Activated T-cell treated with anti-CD3 and anti-CD28 coated beads for 48 hours (primary cell): Measurements from ENCODE around the gene STARD3.
A peak's percentile ranks its signal among the peaks of the same experiment; 100 is the strongest.

Experiments
- DNase-seq: peaks from one replicate; pipeline ENCODE4 v3.0.0-alpha.2; 2020; ENCODE audit warnings: low read depth

STARD3 gene

DNA sequence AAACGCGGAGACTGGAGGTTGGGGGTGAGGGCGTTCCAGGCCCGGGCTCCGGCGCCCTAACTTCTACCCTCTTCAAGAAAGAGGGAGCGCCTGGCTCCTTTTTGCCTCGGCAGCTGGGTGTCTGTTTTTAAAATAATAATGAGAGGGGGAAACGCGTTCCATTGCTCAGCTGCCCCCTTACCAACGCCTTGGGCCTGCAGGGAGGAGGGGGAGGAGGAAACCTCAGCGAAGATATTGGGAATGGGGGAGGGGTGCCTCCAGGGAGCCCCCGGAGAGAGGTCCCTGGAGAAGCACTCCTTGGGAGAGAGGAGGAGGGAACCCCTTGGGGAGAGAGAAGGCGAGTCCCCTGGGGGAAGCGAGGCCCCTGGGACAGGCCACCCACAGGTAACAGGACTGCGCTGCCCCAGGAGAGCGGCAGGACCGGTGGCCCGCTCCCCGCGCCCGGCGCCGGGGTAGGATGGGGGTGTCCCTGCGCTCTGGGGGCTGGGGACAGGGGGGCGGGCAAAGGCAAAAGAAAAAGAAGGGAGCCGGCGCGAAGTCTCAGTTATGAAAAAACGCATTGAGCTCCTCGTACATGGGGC, 31.9 kb upstream of the STARD3 start:
- DNase-seq, result no peak

DNA sequence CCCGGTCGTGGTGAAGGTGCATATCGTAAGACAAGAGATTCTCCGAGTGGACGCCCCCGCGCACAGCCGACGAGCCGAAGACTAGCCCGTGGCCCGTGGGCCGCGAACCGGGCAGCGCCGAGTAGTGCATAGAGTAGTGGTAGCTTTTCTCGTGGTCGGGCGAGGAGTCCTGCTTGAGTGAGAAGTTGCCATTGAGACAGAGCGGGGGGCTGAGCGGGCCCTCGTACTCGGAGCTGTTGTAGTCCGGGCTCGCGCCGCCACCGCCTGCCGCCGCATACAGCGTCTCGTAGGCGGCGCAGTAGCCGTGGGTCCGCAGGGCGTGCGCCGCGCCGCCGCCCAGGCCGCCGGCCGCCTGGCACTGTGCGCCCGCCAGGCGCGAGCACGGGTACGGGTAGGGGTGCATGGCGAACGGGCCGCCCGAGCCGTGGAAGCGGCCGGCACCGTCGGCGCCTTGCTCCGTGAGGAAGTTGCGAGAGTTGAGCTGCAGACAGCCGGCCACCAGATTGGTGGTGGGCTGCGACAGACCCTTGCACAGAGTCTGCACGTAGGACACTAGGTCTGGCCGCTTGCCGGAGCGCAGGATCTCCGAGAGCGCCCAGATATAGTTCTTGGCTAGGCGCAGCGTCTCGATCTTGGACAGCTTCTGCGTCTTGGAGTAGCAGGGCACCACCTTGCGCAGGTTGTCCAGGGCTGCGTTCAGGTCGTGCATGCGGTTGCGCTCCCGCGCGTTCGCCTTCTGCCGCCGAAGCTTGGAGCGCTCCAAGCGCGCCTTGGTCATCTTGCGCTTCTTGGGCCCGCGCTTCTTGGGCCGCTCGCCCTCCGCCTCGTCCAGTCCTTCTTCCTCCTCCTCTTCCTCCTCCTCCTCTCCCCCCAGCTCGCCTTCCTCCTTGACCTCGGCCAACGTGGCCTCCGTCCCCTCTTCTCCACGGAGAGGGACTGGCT, 31.2 kb upstream of the STARD3 start:
- DNase-seq, result no peak

DNA sequence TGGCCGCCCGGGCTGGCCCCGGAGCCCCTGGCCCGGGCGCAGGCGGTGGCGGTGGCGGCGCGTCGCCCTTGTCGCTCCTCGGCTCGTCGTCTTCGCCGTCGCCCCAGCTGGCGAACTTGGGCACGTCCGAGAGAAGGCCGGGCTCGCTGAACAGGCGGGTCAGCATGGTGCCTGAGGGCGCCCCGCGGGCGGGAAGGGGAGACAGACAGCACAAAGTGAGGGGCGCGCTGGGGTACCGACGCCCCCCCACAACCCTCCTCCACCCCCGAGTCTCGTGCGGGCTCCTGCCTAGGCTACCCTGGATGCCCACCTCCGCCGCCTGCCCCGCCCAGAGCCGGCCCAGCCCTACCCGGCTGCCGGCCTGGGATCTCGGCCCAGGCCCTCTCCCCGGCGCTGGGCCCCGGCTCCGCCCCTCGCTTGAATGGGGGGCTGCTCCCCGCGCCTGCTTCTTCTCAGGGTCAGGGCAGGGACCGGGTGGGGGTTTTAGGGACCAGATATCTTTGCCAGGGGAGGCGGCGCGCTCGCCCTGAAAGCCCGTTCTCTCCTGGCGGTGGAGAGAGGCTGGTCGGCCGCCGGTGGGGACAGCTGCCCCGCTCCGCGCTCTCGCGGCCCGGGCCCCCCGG, 30.4 kb upstream of the STARD3 start:
- no peak for DNase-seq

DNA sequence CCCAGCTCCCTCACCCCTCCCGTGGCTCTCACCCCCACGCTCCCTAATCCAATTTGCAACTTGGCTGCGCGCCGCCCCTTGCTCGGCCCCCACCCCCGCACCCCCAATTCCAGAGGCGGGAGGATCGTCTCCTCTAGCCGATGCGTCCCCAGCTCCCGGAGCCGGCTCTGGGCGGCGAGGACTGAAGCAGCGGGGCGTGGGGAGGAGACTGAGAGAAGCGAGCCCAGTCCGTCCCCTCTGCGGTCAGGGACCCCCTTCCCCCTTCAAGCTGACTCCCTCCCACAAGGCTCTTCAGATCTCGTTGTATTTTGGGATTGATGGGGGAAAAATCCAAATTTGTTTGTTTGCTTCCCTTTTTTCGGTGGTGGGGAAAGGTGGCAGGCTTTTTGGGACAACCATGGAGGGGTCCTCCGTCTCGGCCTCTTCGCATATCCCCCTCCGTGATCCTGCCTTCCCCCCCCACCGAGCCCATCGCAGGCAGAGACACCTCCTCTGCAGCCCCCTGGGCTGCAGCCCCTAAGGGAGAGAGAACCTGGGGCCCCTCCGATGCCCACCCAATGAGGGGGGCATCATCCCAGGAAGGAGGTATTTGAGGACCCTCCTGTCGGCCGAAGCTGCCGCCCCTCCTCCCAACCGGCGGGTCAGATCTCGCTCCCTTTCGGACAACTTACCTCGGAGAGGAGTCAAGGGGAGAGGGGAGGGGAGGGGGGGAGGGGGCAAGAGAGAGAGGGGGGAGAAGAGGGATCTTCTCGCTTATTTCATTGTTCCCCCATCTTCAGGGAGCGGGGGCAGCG, 29.7 kb upstream of the STARD3 start:
- DNase-seq, result no peak

DNA sequence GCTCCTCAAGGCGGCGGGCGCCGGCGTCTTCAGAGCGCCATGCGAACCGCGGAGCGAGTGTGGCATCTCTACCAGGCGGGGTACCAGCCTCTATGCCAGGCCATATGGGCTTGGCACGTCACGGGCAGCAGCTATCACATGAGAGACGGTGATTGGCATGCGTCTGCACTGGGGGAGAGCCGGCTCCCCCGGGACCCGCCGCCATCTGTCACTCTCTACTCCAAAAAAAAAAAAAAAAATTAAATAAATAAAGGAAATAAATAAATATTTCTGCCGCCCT, 29.2 kb upstream of the STARD3 start, which contains the start of gene NEUROD2:
Gene NEUROD2, minus strand, starts transcription at position 70 of the 280 bp plus-strand sequence. CDS start 1,321 bp downstream, outside the sequence.
- no peak for DNase-seq

DNA sequence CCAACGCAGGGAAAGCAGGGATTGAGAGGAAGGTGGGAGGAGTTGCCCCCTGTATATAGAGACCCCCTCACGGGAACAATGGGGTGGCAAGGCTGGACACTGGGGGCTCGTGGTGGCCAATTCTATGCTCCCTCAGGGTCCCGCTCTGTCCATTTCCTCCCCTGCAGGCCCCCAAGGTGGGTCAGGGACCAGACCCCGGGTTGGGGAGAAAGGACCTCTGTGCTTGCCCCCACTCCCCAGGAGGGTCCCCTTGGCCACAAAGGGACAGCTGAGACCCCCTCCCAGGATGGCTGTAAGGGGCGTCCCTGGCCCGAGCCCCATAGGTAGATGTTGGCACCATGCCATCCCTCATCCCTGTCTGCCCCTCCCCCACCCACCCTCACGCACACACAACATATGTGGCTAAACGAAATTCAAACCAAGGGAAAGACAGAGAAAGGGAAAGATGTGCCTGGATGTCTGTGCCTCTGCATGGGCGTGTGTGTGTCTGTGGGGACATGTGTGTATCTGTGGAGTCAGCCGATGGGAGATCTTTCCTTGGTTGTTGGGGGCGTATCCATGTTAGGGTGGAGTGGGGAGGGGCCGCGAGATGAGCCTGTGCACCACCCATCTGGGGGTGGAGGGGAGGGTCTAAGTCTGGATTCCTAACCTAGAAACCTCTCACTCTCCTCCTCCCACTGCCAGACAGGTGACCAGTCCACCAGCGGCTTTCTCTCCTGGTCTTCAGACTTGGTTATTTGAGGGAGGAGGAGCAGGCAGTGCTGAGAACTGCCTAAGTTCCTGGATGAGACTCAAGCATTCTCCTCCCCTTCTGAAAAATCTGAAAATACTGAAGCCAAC, 28.6 kb upstream of the STARD3 start:
- no peak for DNase-seq

DNA sequence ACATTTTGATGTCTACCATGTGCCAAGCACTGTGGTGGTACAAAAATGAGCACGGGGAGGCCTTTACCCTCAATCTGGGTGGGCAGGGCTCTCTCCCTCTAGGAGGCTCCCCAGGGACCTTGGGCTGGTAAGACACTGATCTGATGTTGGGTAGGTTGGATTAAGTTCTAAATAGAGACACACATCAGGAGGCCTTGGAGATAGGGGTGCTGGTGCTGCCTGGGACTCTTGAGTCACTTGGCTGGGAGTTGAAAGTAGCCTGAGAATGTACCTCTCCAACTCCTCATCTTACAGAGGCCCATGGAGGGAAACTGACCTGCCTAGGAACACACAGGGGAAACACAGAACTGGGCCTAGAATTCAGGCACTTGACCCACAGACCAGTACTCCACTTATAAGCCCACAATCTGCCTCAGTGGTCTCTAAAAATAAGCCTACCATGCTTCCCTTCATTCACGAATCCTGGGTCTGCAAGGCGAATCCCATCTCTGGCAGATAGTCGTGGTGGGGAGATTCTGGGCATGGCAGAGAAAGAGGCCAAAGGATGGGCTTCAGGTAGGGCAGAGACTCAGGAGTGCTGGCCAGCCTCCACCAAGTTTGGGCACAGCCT, 27.4 kb upstream of the STARD3 start:
- DNase-seq, result no peak

DNA sequence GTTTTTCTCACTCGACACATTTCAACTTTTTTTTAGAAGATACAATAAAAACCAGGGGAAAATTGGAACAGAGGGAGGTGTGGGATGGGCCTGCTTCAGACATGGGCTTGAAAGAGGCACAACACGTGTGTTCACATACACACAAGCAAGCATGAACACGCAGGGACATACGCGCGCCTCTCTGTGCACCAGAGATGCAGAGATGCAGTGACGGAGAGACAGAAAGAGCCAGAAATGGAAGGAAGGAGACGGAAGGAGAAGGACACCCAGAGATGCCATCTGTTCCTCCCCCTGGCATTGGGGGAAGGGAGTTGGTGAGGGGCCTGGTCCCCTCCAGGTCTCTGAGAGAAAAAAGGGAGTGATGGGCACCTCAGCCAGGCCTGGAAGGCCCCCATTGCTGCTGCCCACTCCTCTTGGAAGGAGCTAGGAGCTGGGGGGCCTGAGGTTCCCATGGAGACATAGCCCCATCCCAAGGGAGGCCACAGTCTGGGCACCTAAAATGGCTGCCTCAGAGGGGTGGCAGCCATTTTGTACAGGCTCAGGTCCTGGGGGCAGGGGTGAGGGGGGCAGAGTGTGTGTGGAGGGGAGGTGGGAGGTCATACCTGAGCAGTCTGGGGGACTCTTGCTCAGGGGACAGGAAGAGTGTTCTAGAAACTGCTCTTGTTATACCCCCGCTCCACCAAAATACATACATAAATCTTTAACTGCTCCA, 25.4 kb upstream of the STARD3 start:
- DNase-seq, result no peak

DNA sequence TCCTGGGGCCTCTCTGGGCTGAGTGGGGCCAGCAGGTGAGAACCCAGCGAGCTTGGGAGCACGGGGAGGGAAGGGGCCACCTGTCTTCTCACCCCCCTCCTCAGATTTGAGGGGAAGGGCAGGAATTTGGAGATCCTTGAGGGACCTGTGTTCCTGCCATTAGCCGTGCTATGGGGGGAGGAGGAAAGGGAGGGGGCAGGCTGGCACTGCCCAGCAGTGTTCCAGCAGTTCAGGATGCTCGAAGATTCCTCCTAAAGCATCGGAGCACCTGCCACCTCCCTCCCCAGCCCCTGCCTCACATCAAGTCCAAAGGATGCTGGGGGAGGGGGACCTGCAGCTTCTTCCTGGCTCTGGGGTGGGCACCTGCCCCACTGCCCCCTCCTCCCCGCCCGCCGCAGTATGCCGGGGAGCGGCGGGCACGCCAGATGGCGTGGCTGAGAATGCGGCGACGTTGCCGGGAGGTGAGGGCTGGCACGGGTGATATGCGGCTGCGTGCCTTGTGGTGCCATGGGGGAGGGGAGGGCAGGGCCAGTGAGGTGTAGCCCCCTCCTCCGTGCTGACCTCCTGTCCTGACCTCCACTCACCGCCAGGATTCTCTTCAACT, 24.6 kb upstream of the STARD3 start:
- no peak for DNase-seq

DNA sequence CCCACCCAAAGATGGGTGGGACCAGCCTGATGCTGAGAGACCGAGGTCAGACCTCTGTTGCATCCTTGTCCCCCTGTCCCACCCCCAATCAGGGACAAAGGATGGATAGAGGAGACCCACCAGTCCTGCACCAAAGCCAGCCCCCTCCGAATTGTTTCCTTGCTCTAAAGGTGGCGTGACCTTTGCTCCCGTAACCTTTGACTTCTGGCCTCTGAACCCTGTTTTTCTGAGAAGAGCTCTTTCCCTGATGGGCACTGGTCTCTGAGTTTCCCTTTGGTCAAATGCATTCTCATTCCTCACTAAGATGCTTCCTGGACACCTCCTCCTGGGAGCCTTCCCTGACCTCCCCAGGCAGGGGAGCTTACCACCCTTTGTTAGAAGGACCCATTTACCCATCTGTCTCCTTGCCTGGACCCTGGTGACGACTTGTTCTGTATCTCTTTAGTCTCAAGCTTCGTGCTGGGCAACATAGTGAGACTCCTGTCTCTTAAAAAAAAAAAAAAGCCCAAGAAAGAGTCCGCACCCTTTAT, 23.9 kb upstream of the STARD3 start:
- DNase-seq, result no peak

DNA sequence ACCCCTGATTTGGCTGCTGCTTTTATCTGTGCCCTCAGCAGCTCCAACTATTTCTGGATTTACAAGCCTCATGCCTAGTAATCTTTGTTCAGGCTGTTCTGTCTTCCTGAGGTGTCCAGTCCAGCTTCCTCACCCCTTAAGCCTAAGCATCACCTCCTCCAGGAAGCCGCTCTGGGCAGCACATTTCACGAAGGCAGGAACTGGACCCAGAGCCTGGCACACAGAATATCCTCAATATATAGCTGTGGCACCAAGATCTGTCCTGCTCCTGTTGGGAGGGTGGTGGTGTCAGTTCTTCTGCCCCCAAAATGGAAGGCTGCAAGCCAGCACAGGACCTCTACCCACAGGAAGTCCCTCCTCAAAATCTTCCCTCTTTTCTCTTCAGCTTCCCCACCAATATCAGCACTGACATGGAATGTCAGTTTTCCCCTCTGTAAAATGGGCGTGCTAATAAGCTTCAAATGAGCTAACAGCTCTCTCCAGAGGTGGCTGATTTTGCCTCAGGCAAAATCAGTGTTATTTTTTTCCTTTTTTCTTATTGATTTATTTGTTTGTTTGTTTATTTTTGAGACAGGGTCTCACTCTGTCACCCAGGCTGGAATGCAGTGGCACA, 22.3 kb upstream of the STARD3 start:
- no peak for DNase-seq

DNA sequence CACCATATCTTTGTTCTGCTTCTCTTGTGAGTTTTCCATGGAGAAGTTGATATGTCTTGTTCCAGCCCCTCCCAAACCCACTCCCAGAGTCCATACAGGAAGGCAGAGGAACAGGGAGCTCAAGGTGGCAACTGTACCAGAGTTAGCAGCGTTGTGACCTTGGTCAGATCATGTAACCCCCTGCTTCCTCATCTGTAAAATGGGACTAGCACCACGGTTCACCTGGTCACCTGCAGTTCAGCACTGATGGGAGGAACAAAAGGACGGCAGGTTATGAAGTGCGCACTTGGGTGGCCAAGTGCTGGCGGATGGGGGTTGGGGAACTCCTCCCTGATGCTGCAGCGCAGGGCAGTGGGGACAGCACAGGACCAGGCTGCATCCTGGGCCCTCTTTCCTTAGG, 21.5 kb upstream of the STARD3 start:
- no peak for DNase-seq

DNA sequence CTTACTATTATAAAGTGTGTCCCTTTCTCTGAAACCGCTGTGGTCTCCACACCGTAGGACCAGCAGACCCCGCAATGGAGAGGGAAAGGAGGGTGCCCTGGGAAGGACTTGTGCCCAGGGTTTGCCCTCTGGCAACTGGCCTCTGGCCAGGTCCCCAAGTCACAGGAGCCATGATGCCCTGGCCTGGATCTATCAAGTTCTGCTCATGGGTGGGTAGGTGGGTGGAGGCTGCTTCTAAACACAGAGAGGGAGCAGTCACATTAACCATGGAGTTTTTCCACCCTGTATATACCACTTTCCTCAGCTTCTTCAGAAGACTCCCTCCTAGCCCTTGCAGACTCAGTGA, 19.9 kb upstream of the STARD3 start:
- no peak for DNase-seq

DNA sequence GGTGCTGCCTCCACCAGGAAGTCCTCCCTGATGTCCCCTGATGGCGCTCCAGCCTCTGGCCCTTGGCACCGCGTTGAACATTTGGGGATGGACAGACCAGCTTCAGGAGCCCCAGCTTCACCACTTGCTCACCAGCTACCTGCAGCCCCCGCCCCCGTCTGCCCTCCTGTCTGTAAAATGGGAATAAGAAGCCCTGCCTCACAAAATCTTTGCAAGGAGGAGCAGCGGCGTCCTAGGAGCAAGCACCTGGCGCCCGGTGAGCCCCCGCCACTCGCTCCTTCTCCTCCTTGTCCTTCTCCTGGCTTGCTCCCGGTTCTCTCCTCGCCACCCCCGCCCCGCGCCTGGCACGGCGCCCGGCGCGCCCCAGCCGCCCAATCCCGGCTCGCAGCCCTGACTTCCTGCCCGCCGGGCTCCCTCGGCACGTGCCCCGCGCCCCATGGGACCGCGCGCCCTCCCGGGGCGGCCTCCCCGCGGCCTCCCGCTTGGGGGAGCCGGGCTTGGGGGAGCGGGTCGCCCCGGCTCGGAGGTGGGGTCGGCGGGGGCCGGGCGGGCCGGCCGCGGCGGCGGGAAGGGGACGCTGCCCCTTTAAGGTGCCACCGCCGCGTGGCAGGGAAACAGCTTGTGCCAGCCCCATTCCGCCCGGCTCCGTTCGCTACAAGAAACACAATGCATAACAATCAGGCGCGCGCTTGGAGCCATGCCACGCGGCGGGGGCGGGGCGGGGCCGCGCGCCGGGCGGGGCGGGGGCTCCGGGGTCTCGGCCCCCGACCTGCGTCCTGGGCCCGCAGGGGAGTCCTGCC, 19.3 kb upstream of the STARD3 start:
- peak; percentile 45 for DNase-seq

DNA sequence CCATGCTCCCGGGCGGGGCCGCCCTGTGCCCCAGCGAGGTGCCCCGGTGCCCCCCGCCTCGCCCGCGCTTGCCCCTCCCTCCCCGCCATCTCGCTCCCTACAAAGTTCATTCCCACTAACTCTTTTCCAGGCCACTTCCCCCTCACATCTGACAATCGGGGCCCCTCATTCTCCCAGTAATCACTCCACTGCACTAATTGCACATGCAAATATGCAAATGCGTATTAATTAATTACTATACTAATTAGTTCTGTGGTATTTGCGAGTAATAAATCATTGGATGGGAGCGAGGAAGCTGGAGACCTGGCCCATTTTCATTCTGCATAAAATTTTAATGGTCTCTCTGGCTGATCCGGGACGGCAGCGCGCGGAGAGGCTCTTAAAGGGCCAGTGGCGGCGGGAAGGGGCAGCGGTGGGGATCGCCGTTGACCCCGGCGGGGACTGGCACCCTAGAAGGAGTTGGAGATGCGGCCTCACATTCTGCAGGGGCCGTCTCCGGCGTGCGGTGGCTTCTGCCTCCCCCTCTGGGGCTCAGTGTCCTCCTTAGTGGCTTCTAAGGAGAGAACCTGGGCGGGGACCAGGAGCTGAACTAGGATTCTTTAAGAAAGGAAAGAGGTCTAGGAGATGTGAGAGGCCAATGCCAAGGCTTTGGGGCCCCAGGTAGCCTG, 18.6 kb upstream of the STARD3 start:
- DNase-seq, result no peak

DNA sequence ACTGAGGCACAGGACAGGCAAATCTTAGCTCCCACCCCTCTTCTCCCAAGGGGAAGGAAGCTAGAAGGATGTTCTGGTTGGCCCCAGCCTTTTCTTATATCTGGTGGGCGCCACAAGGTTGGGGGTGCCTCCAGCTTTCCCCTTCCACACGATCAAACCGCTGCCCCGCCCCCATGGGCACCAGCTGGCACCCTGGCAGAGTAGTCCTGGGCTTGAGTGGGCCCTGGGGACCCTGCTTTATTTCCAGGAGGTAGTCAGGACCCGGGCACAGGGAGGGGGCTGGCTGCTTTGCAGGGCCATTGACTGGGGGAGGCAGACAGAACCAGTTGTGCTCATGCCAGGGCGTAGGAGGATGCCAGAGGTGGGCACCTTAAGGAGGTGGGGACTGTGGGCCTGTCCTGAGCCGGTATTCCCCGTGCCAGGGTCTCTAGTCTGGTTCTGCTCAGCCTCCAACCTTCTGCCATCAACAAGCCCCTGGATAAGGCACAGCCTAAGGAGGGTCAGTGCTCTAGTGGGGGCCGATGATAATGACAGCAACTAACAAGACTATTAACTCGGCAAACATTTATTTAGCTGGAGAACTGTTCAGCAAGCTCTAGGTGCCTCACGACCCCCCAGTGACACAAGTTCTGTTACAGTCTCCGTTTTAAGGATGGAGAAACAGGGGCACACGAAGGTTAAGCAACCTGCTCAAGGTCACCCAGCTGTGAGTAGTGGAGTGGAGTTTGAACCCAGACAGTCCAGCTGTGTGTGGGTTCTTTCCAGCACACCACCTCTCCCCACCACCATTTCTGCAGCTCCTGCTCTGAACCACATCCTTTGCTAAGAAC, 17.8 kb upstream of the STARD3 start:
- no peak for DNase-seq

DNA sequence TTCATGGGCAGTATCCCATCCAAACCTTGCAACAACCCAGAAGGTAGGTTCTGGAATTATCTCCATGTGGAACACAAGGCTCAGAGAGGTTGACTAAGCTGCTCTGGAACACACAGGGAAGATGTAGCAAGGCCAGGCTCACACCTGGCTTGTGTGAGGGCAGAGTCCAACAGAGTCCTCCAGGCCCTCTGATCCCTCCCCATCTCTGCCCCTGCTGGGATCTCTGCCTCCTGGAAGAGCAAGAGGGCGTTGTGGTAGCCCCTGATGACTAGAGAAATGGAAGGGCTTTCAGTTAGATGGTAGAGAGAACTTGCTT, 17.2 kb upstream of the STARD3 start:
- DNase-seq, result no peak
